Esophagus muscularis mucosa (tissue), 4 donors: ENCODE data around the gene ZFYVE28. TPM values are rescaled to one million over a fixed set of nuclear protein-coding genes. Genes with fewer than 3 reads are reported as not detected.
"Not testable (repeated sequence)": the region's sequence is repeated elsewhere in the genome, so short reads cannot be mapped to it uniquely, and the experiment has no call there.

ENCODE experiments used
- DNase-seq: peaks from one replicate; pipeline ENCODE4 v3.0.0-alpha.2; 2017; ENCODE audit errors: extremely low spot score
- H3K27ac ChIP-seq, 4 donors: fragments of 200-600 bp; sonication (generic); replicated peaks in 1 of 4; 1 replicate in 3 of 4; 2 replicates in 1 of 4; pipeline ENCODE4 v1.5.1; 2016 to 2019; ENCODE audit warnings: mild to moderate bottlenecking in 1 of 4
- H3K27me3 ChIP-seq, 4 donors: fragments of 200-600 bp; sonication (generic); one replicate each; pipeline versions ENCODE4 v1.5.1 to v1.6.0; 2016 to 2019
- H3K36me3 ChIP-seq, 4 donors: fragments of 200-600 bp; sonication (generic); one replicate each; pipeline ENCODE4 v1.5.1; 2016 to 2019
- H3K4me1 ChIP-seq, 4 donors: fragments of 200-600 bp; sonication (generic); one replicate each; pipeline ENCODE4 v1.5.1; 2016 to 2019
- H3K4me3 ChIP-seq, 4 donors: fragments of 200-600 bp; sonication (generic); 1 replicate in 2 of 4; 2 replicates in 2 of 4; pipeline ENCODE4 v1.5.1; 2016 to 2019; ENCODE audit warnings: mild to moderate bottlenecking in 4 of 4, moderate library complexity in 1 of 4
- H3K9me3 ChIP-seq, 4 donors: fragments of 200-600 bp; sonication (generic); 1 replicate in 3 of 4; 2 replicates in 1 of 4; pipeline ENCODE4 v1.5.1; 2016 to 2019
- EP300 ChIP-seq: sonication (generic); formaldehyde crosslinking; IDR thresholded peaks from one replicate; pipeline ENCODE4 v1.6.1; 2017; ENCODE audit warnings: antibody characterized with exemption
- POLR2A ChIP-seq: fragments of 450-650 bp; IDR thresholded peaks from one replicate; pipeline ENCODE4 v1.6.1; 2017; ENCODE audit warnings: antibody characterized with exemption, moderate library complexity, mild to moderate bottlenecking, low read depth
- POLR2AphosphoS5 ChIP-seq, 2 donors: sonication (generic); formaldehyde crosslinking; IDR thresholded peaks; one replicate each; pipeline ENCODE4 v1.6.1; 2017; ENCODE audit warnings: antibody characterized with exemption in 2 of 2
- WGBS: methylation state at CpG from one replicate; pipeline ENCODE4 v1.1.5; 2018; 5-methylcytosine and 5-hydroxymethylcytosine counted together
- intact Hi-C: fragments of 100-400 bp; cut with DNase I; formaldehyde crosslinking; loops from one replicate; pipeline ENCODE4 v1.15.1; 2023
- small RNA-seq, 3 donors: library from RNA; depleted of rRNA; stranded (forward); fragments of <200 nt; gene quantifications; one replicate each; pipeline ENCODE3, GENCODE V24; 2016
- total RNA-seq, 4 donors: library from RNA; depleted of rRNA; stranded (reverse); fragments of >200 nt; gene quantifications; one replicate each; pipeline versions ENCODE4 v1.1.0 to v1.2.1, GENCODE V29; 2016
- TF ChIP-seq, protein P1 (sequence below), 3 experiments: fragments of 200-600 bp in 2 of 3; fragments of 450-650 bp in 1 of 3; sonication (generic) in 2 of 3; IDR thresholded peaks; one replicate each; pipeline ENCODE4 v1.5.1; 2017 to 2019; ENCODE audit warnings: antibody characterized with exemption in 3 of 3, mild to moderate bottlenecking in 2 of 3, moderate library complexity in 1 of 3

The ZFYVE28 gene
- total RNA-seq, 4 donors from 2014 or later, result 4.5 to 13.4 (median 8.4) TPM

DNA sequence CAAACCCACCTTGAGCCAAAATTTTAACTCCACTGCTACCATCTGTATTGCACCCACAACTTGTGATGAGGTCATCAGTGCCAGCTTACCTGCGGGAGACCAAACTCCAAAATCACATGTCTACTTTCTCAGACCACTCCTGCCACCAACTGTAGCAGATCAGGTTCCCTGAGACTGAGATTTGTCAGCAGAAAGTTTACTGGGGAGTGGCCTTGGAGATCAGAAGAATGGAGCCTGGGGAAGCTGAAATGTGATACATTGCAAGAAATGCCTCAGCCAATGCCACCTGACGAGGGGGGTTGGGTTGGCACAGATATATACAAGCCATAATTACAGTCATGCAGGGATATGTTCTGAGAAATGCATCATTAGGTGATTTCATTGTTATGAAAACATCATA is 195.6 kb downstream of the ZFYVE28 start:
- no peak overlapping the region for H3K27ac ChIP-seq
- no peak overlapping the region for H3K4me3 ChIP-seq
- H3K36me3 ChIP-seq, result peaks cover 0 to 34% (median 15%) of the 10 kb centered on the region in 4 donors
- intact Hi-C loops, result no loop called here
- TF ChIP-seq POLR2AphosphoS5 (IDR thresholded peaks at IDR 0.05) (no peak), EP300 (no peak), POLR2A (no peak)
- TF ChIP-seq, protein P1, sequence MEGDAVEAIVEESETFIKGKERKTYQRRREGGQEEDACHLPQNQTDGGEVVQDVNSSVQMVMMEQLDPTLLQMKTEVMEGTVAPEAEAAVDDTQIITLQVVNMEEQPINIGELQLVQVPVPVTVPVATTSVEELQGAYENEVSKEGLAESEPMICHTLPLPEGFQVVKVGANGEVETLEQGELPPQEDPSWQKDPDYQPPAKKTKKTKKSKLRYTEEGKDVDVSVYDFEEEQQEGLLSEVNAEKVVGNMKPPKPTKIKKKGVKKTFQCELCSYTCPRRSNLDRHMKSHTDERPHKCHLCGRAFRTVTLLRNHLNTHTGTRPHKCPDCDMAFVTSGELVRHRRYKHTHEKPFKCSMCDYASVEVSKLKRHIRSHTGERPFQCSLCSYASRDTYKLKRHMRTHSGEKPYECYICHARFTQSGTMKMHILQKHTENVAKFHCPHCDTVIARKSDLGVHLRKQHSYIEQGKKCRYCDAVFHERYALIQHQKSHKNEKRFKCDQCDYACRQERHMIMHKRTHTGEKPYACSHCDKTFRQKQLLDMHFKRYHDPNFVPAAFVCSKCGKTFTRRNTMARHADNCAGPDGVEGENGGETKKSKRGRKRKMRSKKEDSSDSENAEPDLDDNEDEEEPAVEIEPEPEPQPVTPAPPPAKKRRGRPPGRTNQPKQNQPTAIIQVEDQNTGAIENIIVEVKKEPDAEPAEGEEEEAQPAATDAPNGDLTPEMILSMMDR (IDR thresholded peaks at IDR 0.05), result no peak
- DNase-seq, result no peak
- no peaks in the 10 kb centered on the region for H3K27me3 ChIP-seq
- H3K4me1 ChIP-seq, result peaks cover 0 to 9% (median 2%) of the 10 kb centered on the region in 4 donors
- H3K9me3 ChIP-seq, result no peaks in the 10 kb centered on the region
- WGBS, result 96% methylated on average over 2 of the region's 2 CpGs

DNA sequence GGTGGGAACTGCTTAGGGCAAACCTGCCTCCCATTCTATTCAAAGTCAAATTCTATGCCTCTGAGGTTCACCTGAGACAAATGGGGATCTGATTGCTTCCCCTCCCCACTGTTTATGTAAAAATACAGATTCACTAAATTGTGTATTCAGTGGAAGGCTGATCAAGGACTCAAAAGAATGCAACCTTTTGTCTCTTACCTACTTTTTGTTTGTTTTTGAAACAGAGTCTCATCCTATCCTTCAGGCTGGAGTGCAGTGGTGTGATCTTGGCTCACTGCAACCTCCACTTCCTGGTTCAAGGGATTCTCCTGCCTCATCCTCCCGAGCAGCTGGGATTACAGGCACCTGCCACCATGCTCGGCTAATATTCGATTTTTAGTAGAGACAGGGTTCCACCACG is 197.1 kb downstream of the ZFYVE28 start:
- DNase-seq, H3K4me1 ChIP-seq, H3K27ac ChIP-seq, H3K9me3 ChIP-seq, H3K4me3 ChIP-seq, H3K27me3 ChIP-seq: not testable (repeated sequence)
- WGBS, result 65% methylated on average over 4 of the region's 4 CpGs
- intact Hi-C loops, result loop anchor here (2.0 kb wide), 1 partner anchor 241 kb away; no protein-coding TSS in a partner anchor
- H3K36me3 ChIP-seq, result peaks cover 0 to 25% (median 15%) of the 10 kb centered on the region in 4 donors

- WGBS, result 9% methylated on average over 10 of the region's 10 CpGs
- DNase-seq, result no peak
- Histone ChIP-seq H3K27ac (no peak overlapping the region), H3K4me3 (no peak overlapping the region), H3K4me1 (peaks cover 0 to 9% (median 2%) of the 10 kb centered on the region in 4 donors), H3K9me3 (no peaks in the 10 kb centered on the region), H3K36me3 (peaks cover 0 to 20% (median 11%) of the 10 kb centered on the region in 4 donors), H3K27me3 (no peaks in the 10 kb centered on the region)
- intact Hi-C loops, result loop anchor here (2.0 kb wide), 1 partner anchor 243 kb away; no protein-coding TSS in a partner anchor
- TF ChIP-seq, protein P1 (IDR thresholded peaks at IDR 0.05), result peak; percentile 72 to 82 (median 77)
- no peak for TF ChIP-seq POLR2A
These were observed 198.3 kb downstream of the ZFYVE28 start for GRCh38 chr4:2220016-2220630.

Small RNAs within 50 kb of the gene (small RNA-seq; reads per million reads assigned to genes)
- 0 reads per million in 3 donors for gene COX6B1P5

Other genes starting within 250 kb of the ZFYVE28 start
- 10 to 100 TPM in 3 of 4 donors, 1 to 10 TPM in 1; 9.9 to 14.1 (median 11.3) TPM for gene HAUS3, start 176.5 kb downstream of the ZFYVE28 start, total RNA-seq
- 1 to 10 TPM; 1.2 to 3.3 (median 2.7) TPM for gene POLN, start 176.5 kb downstream of the ZFYVE28 start, total RNA-seq
- gene MXD4, start 156.5 kb downstream of the ZFYVE28 start, total RNA-seq, result 10 to 100 TPM; 38.8 to 86.4 (median 59.2) TPM
- gene CFAP99, start 310 bp upstream of the ZFYVE28 start, total RNA-seq, result 1 to 10 TPM in 1 of 4 donors, not detected in 3; 1.5 TPM
- 10 to 100 TPM; 33.2 to 49.0 (median 40.7) TPM for gene RNF4, start 50.5 kb upstream of the ZFYVE28 start, total RNA-seq
- 10 to 100 TPM; 20.0 to 30.6 (median 24.6) TPM for gene FAM193A, start 118.0 kb upstream of the ZFYVE28 start, total RNA-seq